IMR-90 (cell line): ENCODE data around the gene LIMK2. TPM values are rescaled to one million over a fixed set of nuclear protein-coding genes. Genes with fewer than 3 reads are reported as not detected.

ENCODE experiments used
- ATAC-seq: fragments of 200-7000 bp; cut with Tn5 transposase; 2 replicates; pipeline ENCODE4 v1.9.1; 2020; ENCODE audit warnings: low read depth, mild to moderate bottlenecking, moderate library complexity
- BruUV-seq: library from RNA; stranded (reverse); fragments of 400-500 nt; replicated peaks from 2 replicates; lab custom pipeline; 2021; lab: Mats Ljungman, UMichigan
- CTCF ChIA-PET: fragments of 300-600 bp; formaldehyde crosslinking; extraction: SDS; loops from one replicate; lab custom pipeline; 2021; ENCODE audit warnings: antibody characterized with exemption; lab: Yijun Ruan, JAX
- POLR2A ChIA-PET: fragments of 300-600 bp; sonication (Branson Sonifier 250); formaldehyde crosslinking; loops from one replicate; lab custom pipeline; 2022; ENCODE audit warnings: antibody characterized with exemption; ENCODE audit not compliant: unreplicated experiment; lab: Charles Lee
- DNase-seq: peaks from one replicate; pipeline ENCODE4 v3.0.0; 2013
- H2AFZ ChIP-seq: replicated peaks from 2 replicates; pipeline ENCODE3; 2013; ENCODE audit warnings: low read length, mild to moderate bottlenecking; ENCODE audit not compliant: poor library complexity
- H2AK5ac ChIP-seq: 2 replicates; pipeline ENCODE4 v1.6.1; 2013; ENCODE audit warnings: low read depth, low read length, inconsistent platforms
- H2AK9ac ChIP-seq: replicated peaks from 2 replicates; pipeline ENCODE3; 2013; ENCODE audit warnings: mild to moderate bottlenecking, low read depth, low read length, moderate library complexity; ENCODE audit not compliant: poor library complexity
- H2BK120ac ChIP-seq: 2 replicates; pipeline ENCODE4 v1.6.1; 2013; ENCODE audit warnings: low read depth, low read length, inconsistent platforms
- H2BK15ac ChIP-seq: 3 replicates; pipeline ENCODE4 v1.6.1; 2013; ENCODE audit warnings: low read depth, low read length, inconsistent platforms
- H2BK20ac ChIP-seq: 2 replicates; pipeline ENCODE4 v1.6.1; 2013; ENCODE audit warnings: low read depth, mild to moderate bottlenecking, inconsistent platforms, low read length, moderate library complexity
- H2BK5ac ChIP-seq: 2 replicates; pipeline ENCODE4 v1.6.1; 2013; ENCODE audit warnings: mild to moderate bottlenecking, low read depth, low read length, inconsistent platforms; ENCODE audit not compliant: poor library complexity, severe bottlenecking
- H3K14ac ChIP-seq: replicated peaks from 2 replicates; pipeline ENCODE4 v1.6.1; 2013; ENCODE audit warnings: low read depth, low read length, inconsistent platforms
- H3K18ac ChIP-seq: 2 replicates; pipeline ENCODE4 v1.6.1; 2013; ENCODE audit warnings: low read depth, low read length, control low read depth
- H3K23ac ChIP-seq: 2 replicates; pipeline ENCODE4 v1.6.1; 2013; ENCODE audit warnings: low read depth, low read length, inconsistent platforms
- H3K27ac ChIP-seq: 2 replicates; pipeline ENCODE4 v1.5.1; 2013; ENCODE audit warnings: mild to moderate bottlenecking, control low read depth, low read length; ENCODE audit not compliant: insufficient read depth
- H3K27me3 ChIP-seq: 2 replicates; pipeline ENCODE4 v1.6.1; 2013; ENCODE audit warnings: low read length; ENCODE audit not compliant: control insufficient read depth, insufficient read depth
- H3K36me3 ChIP-seq: 2 replicates; pipeline ENCODE4 v1.6.1; 2013; ENCODE audit warnings: low read length, mixed read lengths; ENCODE audit not compliant: control insufficient read depth, insufficient read depth
- H3K4ac ChIP-seq: 2 replicates; pipeline ENCODE4 v1.6.1; 2013; ENCODE audit warnings: low read depth, low read length, inconsistent platforms
- H3K4me1 ChIP-seq: 2 replicates; pipeline ENCODE4 v1.6.1; 2013; ENCODE audit warnings: low read length, mixed read lengths; ENCODE audit not compliant: control insufficient read depth, insufficient read depth
- H3K4me2 ChIP-seq: 2 replicates; pipeline ENCODE4 v1.6.1; 2013; ENCODE audit warnings: low read depth, mild to moderate bottlenecking, control low read depth, low read length, moderate library complexity
- H3K4me3 ChIP-seq: 2 replicates; pipeline ENCODE4 v1.5.1; 2013; ENCODE audit warnings: low read depth, mild to moderate bottlenecking, control low read depth, low read length, moderate library complexity; ENCODE audit not compliant: insufficient read depth
- H3K56ac ChIP-seq: 2 replicates; pipeline ENCODE4 v1.6.1; 2013; ENCODE audit warnings: low read length, inconsistent platforms; ENCODE audit not compliant: insufficient read depth; ENCODE audit errors: extremely low read depth
- H3K79me1 ChIP-seq, 2 experiments: 2 replicates each; pipeline ENCODE4 v1.6.1; 2013; ENCODE audit warnings: low read length in 2 of 2, inconsistent platforms in 1 of 2, low read depth in 1 of 2
- H3K9ac ChIP-seq: 2 replicates; pipeline ENCODE4 v1.6.1; 2013; ENCODE audit warnings: low read depth, low read length, control low read depth
- H3K9me1 ChIP-seq: 2 replicates; pipeline ENCODE4 v1.6.1; 2013; ENCODE audit warnings: low read length, inconsistent platforms; ENCODE audit not compliant: insufficient read depth
- H3K9me3 ChIP-seq: 2 replicates; pipeline ENCODE4 v1.6.1; 2013; ENCODE audit warnings: low read length; ENCODE audit not compliant: control insufficient read depth, insufficient read depth
- H4K20me1 ChIP-seq: 2 replicates; pipeline ENCODE4 v1.6.1; 2013; ENCODE audit warnings: low read length, inconsistent platforms; ENCODE audit not compliant: insufficient read depth
- H4K5ac ChIP-seq: 2 replicates; pipeline ENCODE4 v1.6.1; 2013; ENCODE audit warnings: mild to moderate bottlenecking, low read depth, low read length, control low read depth
- H4K8ac ChIP-seq, 2 experiments: 2 replicates each; pipeline ENCODE4 v1.6.1; 2013; ENCODE audit warnings: low read depth in 2 of 2, low read length in 2 of 2, control low read depth in 1 of 2, inconsistent platforms in 1 of 2
- H4K91ac ChIP-seq: 2 replicates; pipeline ENCODE4 v1.6.1; 2013; ENCODE audit warnings: low read depth, low read length, inconsistent platforms; ENCODE audit not compliant: insufficient read depth
- BHLHE40 ChIP-seq: fragments of 150-350 bp; IDR thresholded peaks from 2 replicates; pipeline ENCODE4 v1.6.1; 2016; ENCODE audit warnings: mild to moderate bottlenecking, low read depth, low read length
- CEBPB ChIP-seq: IDR thresholded peaks from 2 replicates; pipeline ENCODE4 v1.6.1; 2012; ENCODE audit warnings: low read depth, low read length, improper control_type of control experiment
- CHD1 ChIP-seq: IDR thresholded peaks from 2 replicates; pipeline ENCODE4 v1.6.1; 2012; ENCODE audit warnings: low read depth, low read length, improper control_type of control experiment
- FOS ChIP-seq: fragments of 150-350 bp; IDR thresholded peaks from 2 replicates; pipeline ENCODE4 v1.6.1; 2016; ENCODE audit warnings: low read depth, low read length
- MAFK ChIP-seq: IDR thresholded peaks from 2 replicates; pipeline ENCODE4 v1.6.1; 2012; ENCODE audit warnings: low read depth, low read length, improper control_type of control experiment
- MAZ ChIP-seq: IDR thresholded peaks from 2 replicates; pipeline ENCODE4 v1.6.1; 2012; ENCODE audit warnings: low read depth, mild to moderate bottlenecking, low read length, improper control_type of control experiment, moderate library complexity, borderline replicate concordance
- POLR2A ChIP-seq: IDR thresholded peaks from 2 replicates; pipeline ENCODE4 v1.6.1; 2012; ENCODE audit warnings: mild to moderate bottlenecking, low read depth, low read length
- RAD21 ChIP-seq: IDR thresholded peaks from 2 replicates; pipeline ENCODE4 v1.6.1; 2012; ENCODE audit warnings: low read length, improper control_type of control experiment
- RFX5 ChIP-seq: IDR thresholded peaks from 2 replicates; pipeline ENCODE4 v1.8.0; 2012; ENCODE audit warnings: low read depth, mild to moderate bottlenecking, low read length, moderate library complexity
- WGBS, 2 experiments: methylation state at CpG; one replicate each; pipeline versions ENCODE4 v1.1.5 to v1.1.7; 2013; ENCODE audit warnings: missing lambda C conversion rate in 2 of 2; ENCODE audit not compliant: insufficient read length in 1 of 2; ENCODE audit errors: extremely low coverage in 2 of 2; 5-methylcytosine and 5-hydroxymethylcytosine counted together
- dilution Hi-C: fragments of 300-500 bp; cut with HindIII; formaldehyde crosslinking; loops from one replicate; pipeline ENCODE4 v1.14.3; 2018; ENCODE audit warnings: low sequenced_read_pairs; ENCODE audit not compliant: unreplicated experiment
- in situ Hi-C: fragments of 300-500 bp; cut with MboI; formaldehyde crosslinking; loops from 3 replicates; pipeline ENCODE4 v1.14.3; 2019; ENCODE audit warnings: low sequenced_read_pairs, inconsistent platforms, mixed read lengths
- intact Hi-C: fragments of 100-400 bp; cut with micrococcal nuclease; formaldehyde crosslinking; loops from 2 replicates; pipeline ENCODE4 v1.10.0; 2022
- polyA plus RNA-seq, 3 experiments: library from polyadenylated mRNA; depleted of rRNA; stranded (reverse); fragments of >200 nt; gene quantifications; 2 replicates each; pipeline ENCODE4 v1.2.3, GENCODE V29; 2012; ENCODE audit warnings: low replicate concordance in 1 of 3
- total RNA-seq: library from RNA; depleted of rRNA; stranded (reverse); fragments of >200 nt; gene quantifications from 2 replicates; pipeline ENCODE4 v1.2.3, GENCODE V29; 2012
- TF ChIP-seq, protein P1 (sequence below): conservative IDR thresholded peaks from 2 replicates; pipeline ENCODE4 v1.5.1; 2012; ENCODE audit warnings: mild to moderate bottlenecking, low read depth, low read length, improper control_type of control experiment
- TF ChIP-seq, protein P2 (sequence below): fragments of 150-350 bp; IDR thresholded peaks from 2 replicates; pipeline ENCODE4 v1.6.1; 2016; ENCODE audit warnings: low read depth, mild to moderate bottlenecking, low read length, moderate library complexity, borderline replicate concordance
- TF ChIP-seq, protein P3 (sequence below): fragments of 150-350 bp; IDR thresholded peaks from 2 replicates; pipeline ENCODE4 v1.6.1; 2017; ENCODE audit warnings: mild to moderate bottlenecking, antibody characterized with exemption, low read length, low read depth

Gene LIMK2
- total and polyA plus RNA-seq, 2 of the 4 experiments (the other 2 are of a cell fraction): 14.5 to 31.9 TPM

GRCh38 chr22:31243339-31244045, 31.4 kb downstream of the LIMK2 start:
- no CpG with 5 or more reads among the region's 5 CpGs for WGBS, 2 experiments
- Histone ChIP-seq H3K79me1 (peaks cover 28 to 76% of the 10 kb centered on the region in 2 experiments), H2BK20ac (peak overlapping the region; percentile 84), H3K18ac (peak overlapping the region; percentile 4; the same call in 1 of the 2 replicates), H3K4me2 (peak overlapping the region; percentile 41), H3K9me1 (peaks cover 44% of the 10 kb centered on the region), H3K36me3 (no peaks in the 10 kb centered on the region), H3K4me3 (no peak overlapping the region), H3K9ac (no peak overlapping the region; the same call in 1 of the 2 replicates), H2BK15ac (peak overlapping the region; percentile 47; the same call in 2 of the 3 replicates), H2BK5ac (peak overlapping the region; percentile 2), H3K4ac (peak overlapping the region; percentile 76), H2AK5ac (peak overlapping the region; percentile 82), H4K8ac (peak overlapping the region; percentile 32 to 42; a peak in 2 of 4 replicates), H3K27ac (peak overlapping the region; percentile 18; the same call in 1 of the 2 replicates), H3K56ac (peak overlapping the region; percentile 54), H3K27me3 (no peaks in the 10 kb centered on the region), H4K5ac (no peak overlapping the region), H3K9me3 (no peaks in the 10 kb centered on the region), H4K20me1 (no peaks in the 10 kb centered on the region; the same call in 1 of the 2 replicates), H2AFZ (peak overlapping the region; percentile 59), H3K14ac (peak overlapping the region; percentile 73), H3K4me1 (peaks cover 28% of the 10 kb centered on the region), H3K23ac (0 out of 2 replicates have a peak overlapping the region, but pooled peaks have one; percentile 11), H2AK9ac (no peak overlapping the region), H4K91ac (peak overlapping the region; percentile 67), H2BK120ac (peak overlapping the region; percentile 73)
- in situ Hi-C loops (no loop called here), intact Hi-C loops (no loop called here), dilution Hi-C loops (no loop called here)
- ChIA-PET CTCF (interaction anchor here (1.2 kb wide), 1 partner anchor 13 kb away, joined by 6 read pairs; no protein-coding TSS in a partner anchor), POLR2A (interaction anchor here (0.6 kb wide), 1 partner anchor 40 kb away, joined by 5 read pairs; no protein-coding TSS in a partner anchor)
- ATAC-seq (no peak), DNase-seq (no peak)
- BruUV-seq: no TSS peak
- TF ChIP-seq MAFK: no peak
- TF ChIP-seq POLR2A: no peak
- TF ChIP-seq FOS: no peak
- no peak for TF ChIP-seq RFX5
- no peak for TF ChIP-seq BHLHE40
- TF ChIP-seq, protein P1, sequence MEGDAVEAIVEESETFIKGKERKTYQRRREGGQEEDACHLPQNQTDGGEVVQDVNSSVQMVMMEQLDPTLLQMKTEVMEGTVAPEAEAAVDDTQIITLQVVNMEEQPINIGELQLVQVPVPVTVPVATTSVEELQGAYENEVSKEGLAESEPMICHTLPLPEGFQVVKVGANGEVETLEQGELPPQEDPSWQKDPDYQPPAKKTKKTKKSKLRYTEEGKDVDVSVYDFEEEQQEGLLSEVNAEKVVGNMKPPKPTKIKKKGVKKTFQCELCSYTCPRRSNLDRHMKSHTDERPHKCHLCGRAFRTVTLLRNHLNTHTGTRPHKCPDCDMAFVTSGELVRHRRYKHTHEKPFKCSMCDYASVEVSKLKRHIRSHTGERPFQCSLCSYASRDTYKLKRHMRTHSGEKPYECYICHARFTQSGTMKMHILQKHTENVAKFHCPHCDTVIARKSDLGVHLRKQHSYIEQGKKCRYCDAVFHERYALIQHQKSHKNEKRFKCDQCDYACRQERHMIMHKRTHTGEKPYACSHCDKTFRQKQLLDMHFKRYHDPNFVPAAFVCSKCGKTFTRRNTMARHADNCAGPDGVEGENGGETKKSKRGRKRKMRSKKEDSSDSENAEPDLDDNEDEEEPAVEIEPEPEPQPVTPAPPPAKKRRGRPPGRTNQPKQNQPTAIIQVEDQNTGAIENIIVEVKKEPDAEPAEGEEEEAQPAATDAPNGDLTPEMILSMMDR: no peak
- no peak for TF ChIP-seq CEBPB
- no peak for TF ChIP-seq CHD1
- TF ChIP-seq RAD21: no peak
- no peak for TF ChIP-seq MAZ
- TF ChIP-seq, protein P2, sequence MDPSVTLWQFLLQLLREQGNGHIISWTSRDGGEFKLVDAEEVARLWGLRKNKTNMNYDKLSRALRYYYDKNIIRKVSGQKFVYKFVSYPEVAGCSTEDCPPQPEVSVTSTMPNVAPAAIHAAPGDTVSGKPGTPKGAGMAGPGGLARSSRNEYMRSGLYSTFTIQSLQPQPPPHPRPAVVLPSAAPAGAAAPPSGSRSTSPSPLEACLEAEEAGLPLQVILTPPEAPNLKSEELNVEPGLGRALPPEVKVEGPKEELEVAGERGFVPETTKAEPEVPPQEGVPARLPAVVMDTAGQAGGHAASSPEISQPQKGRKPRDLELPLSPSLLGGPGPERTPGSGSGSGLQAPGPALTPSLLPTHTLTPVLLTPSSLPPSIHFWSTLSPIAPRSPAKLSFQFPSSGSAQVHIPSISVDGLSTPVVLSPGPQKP: no peak
- TF ChIP-seq, protein P3, sequence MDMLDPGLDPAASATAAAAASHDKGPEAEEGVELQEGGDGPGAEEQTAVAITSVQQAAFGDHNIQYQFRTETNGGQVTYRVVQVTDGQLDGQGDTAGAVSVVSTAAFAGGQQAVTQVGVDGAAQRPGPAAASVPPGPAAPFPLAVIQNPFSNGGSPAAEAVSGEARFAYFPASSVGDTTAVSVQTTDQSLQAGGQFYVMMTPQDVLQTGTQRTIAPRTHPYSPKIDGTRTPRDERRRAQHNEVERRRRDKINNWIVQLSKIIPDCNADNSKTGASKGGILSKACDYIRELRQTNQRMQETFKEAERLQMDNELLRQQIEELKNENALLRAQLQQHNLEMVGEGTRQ: no peak
